Stimulated activated CD4-positive, alpha-beta T cell treated with anti-CD3 and anti-CD28 coated beads, Interleukin-1b, Interleukin-23, amount 100 ng/mL, for 4 hours (primary cell): ENCODE measurements around the gene RRH.

Experiments used
- DNase-seq, 2 donors: peaks; one replicate each; pipeline ENCODE4 v3.0.0-alpha.2; 2020; ENCODE audit warnings: low read depth in 2 of 2

Gene RRH

GRCh38 chr4:109887071-109887470, 59.3 kb downstream of the RRH start:
- DNase-seq, result no peak

GRCh38 chr4:109890076-109890475, 62.3 kb downstream of the RRH start:
- no peak for DNase-seq
